Adrenal gland (tissue), 12 donors: Measurements from ENCODE around the gene ATXN1. TPM values are rescaled to one million over a fixed set of nuclear protein-coding genes. Genes with fewer than 3 reads are reported as not detected.

Experiments
- DNase-seq, 7 donors: peaks; one replicate each; pipeline ENCODE4 v3.0.0-alpha.2; 2019 to 2020
- H3K27ac ChIP-seq, 5 donors: fragments of 200-600 bp; sonication (generic) in 4 of 5; 1 replicate in 3 of 5; 2 replicates in 2 of 5; pipeline versions ENCODE4 v1.5.1 to v1.8.0; 2016 to 2020; ENCODE audit warnings: mild to moderate bottlenecking in 1 of 5
- H3K27me3 ChIP-seq: fragments of 200-600 bp; 2 replicates; pipeline ENCODE4 v1.8.0; 2021
- H3K36me3 ChIP-seq, 2 donors: fragments of 200-600 bp; replicated peaks in 1 of 2; 1 replicate in 1 of 2; 2 replicates in 1 of 2; pipeline versions ENCODE4 v1.5.1 to v1.8.0; 2018 to 2022
- H3K4me1 ChIP-seq, 2 donors: fragments of 200-600 bp; replicated peaks in 1 of 2; 1 replicate in 1 of 2; 2 replicates in 1 of 2; pipeline versions ENCODE4 v1.5.1 to v1.8.0; 2018 to 2021
- H3K4me3 ChIP-seq, 4 donors: fragments of 200-600 bp; sonication (generic) in 3 of 4; one replicate each; pipeline ENCODE4 v1.5.1; 2016 to 2018
- H3K9me3 ChIP-seq, 3 donors: fragments of 200-600 bp; sonication (generic) in 1 of 3; replicated peaks in 1 of 3; 1 replicate in 2 of 3; 2 replicates in 1 of 3; pipeline versions ENCODE4 v1.5.1 to v1.8.0; 2016 to 2021
- POLR2A ChIP-seq, 2 donors: fragments of 450-650 bp; IDR thresholded peaks; one replicate each; pipeline ENCODE4 v1.6.1; 2017; ENCODE audit warnings: antibody characterized with exemption in 2 of 2, mild to moderate bottlenecking in 2 of 2, moderate library complexity in 1 of 2
- WGBS, 4 donors: extraction: QIAGEN DNeasy Blood & Tissue Kit in 2 of 4; methylation state at CpG; one replicate each; pipeline versions ENCODE4 v1.1.5 to v1.1.7; 2013 to 2017; 5-methylcytosine and 5-hydroxymethylcytosine counted together
- intact Hi-C, 2 donors: fragments of 100-400 bp; cut with DNase I; formaldehyde crosslinking; loops; one replicate each; pipeline versions ENCODE4 v1.14.1 to v1.15.0; 2022 to 2023
- polyA plus RNA-seq, 3 donors: library from polyadenylated mRNA; stranded (reverse); fragments of 200-250 nt in 2 of 3; fragments of 350-450 nt in 1 of 3; fragmentation: Illumina TruSeq in 1 of 3; extraction: RNeasy Lipid Tissue Mini Kit (QIAGEN cat#74804) in 1 of 3; gene quantifications; one replicate each; pipeline ENCODE4 v1.2.3, GENCODE V29; 2013 to 2014
- total RNA-seq, 9 donors: library from RNA; depleted of rRNA in 4 of 9; stranded (reverse); fragments of >200 nt in 4 of 9; fragments of 120-200 nt in 1 of 9; fragmentation: NEBNext Ultra II Directional in 1 of 9; extraction: Animal tissue kit (Norgen Biotek cat#: 25700) in 1 of 9; gene quantifications; one replicate each; pipeline versions ENCODE4 v1.1.0 to v1.2.4, GENCODE V29; 2013 to 2023
- TF ChIP-seq, protein P1 (sequence below), 6 experiments: fragments of 450-650 bp in 4 of 6; fragments of 200-600 bp in 2 of 6; sonication (generic) in 1 of 6; IDR thresholded peaks; 1 replicate in 5 of 6; 2 replicates in 1 of 6; pipeline versions ENCODE4 v1.5.1 to v1.8.0; 2016 to 2021; ENCODE audit warnings: antibody characterized with exemption in 6 of 6, mild to moderate bottlenecking in 2 of 6, moderate library complexity in 1 of 6
- donor health status: healthy with polysubstance abuse.
- donor health status: Bipolar disorder and iron deficiency.
- donor health status: DM: yes; HTN: yes; CAD: no.
- donor health status: DM: no; HTN: no; CAD: no.
- donor health status: DM: no; HTN: no; CAD: no.
- donor health status: DM: yes; HTN: yes; CAD: no.

The ATXN1 gene
- total and polyA plus RNA-seq, 12 donors = 3.4 to 51.3 (median 25.4) TPM

DNA sequence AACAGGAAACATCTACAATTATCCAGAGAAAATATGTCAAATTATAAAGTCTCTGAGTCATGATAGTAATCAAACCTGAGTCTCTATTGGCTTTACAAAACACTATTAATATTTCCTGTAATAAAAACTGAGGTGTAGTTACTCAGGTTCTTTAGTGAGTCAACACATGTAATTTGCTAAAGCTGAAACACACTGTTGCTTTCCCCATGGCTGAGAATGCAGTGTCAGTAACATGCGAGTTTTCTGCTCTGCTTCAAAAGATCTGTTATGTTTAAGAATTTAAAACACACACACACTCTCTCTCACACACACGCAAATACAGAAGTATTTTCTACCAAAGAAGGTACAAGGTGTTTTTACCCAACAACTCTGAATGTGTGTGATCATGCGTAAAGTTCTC lies 38.6 kb downstream of the ATXN1 start:
- intact Hi-C loops = no loop called here
- H3K4me1 ChIP-seq = peaks cover 23 to 52% of the 10 kb centered on the region in 2 donors
- TF ChIP-seq, protein P1, sequence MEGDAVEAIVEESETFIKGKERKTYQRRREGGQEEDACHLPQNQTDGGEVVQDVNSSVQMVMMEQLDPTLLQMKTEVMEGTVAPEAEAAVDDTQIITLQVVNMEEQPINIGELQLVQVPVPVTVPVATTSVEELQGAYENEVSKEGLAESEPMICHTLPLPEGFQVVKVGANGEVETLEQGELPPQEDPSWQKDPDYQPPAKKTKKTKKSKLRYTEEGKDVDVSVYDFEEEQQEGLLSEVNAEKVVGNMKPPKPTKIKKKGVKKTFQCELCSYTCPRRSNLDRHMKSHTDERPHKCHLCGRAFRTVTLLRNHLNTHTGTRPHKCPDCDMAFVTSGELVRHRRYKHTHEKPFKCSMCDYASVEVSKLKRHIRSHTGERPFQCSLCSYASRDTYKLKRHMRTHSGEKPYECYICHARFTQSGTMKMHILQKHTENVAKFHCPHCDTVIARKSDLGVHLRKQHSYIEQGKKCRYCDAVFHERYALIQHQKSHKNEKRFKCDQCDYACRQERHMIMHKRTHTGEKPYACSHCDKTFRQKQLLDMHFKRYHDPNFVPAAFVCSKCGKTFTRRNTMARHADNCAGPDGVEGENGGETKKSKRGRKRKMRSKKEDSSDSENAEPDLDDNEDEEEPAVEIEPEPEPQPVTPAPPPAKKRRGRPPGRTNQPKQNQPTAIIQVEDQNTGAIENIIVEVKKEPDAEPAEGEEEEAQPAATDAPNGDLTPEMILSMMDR (IDR thresholded peaks at IDR 0.05) = no peak
- no peak for TF ChIP-seq POLR2A (IDR thresholded peaks at IDR 0.05)
- WGBS, 4 donors = 90 to 96% (median 94%) methylated on average over 3 of the region's 3 CpGs
- H3K27ac ChIP-seq = no peak overlapping the region
- DNase-seq = no peak
- no peaks in the 10 kb centered on the region for H3K27me3 ChIP-seq
- no peaks in the 10 kb centered on the region for H3K9me3 ChIP-seq
- H3K4me3 ChIP-seq = no peak overlapping the region
- H3K36me3 ChIP-seq = no peaks in the 10 kb centered on the region

DNA sequence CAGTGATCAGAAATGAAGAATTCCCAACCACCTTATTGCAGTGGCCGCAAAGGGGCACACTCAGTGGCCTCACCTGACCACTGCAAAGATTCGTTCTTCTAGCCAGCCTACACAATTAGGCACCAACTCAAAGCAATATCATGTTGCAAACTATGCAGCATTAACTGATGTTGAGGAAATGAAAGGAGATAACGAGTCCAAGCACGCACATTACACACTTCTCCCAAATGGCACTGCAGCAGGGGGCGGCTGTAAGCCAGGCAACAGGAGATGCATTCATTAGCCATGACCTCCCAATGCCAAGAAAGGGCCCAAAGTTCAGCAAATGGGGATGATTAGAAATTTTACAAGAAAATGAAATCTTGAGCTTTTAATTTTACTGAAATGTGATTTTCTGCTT lies 39.3 kb downstream of the ATXN1 start:
- DNase-seq = no peak
- Histone ChIP-seq H3K4me1 (peaks cover 26 to 49% of the 10 kb centered on the region in 2 donors), H3K27ac (no peak overlapping the region), H3K27me3 (no peaks in the 10 kb centered on the region), H3K9me3 (no peaks in the 10 kb centered on the region), H3K4me3 (no peak overlapping the region), H3K36me3 (no peaks in the 10 kb centered on the region)
- 91 to 95% (median 93%) methylated on average over 5 of the region's 5 CpGs for WGBS, 4 donors
- intact Hi-C loops = no loop called here
- TF ChIP-seq, protein P1 (IDR thresholded peaks at IDR 0.05) = no peak
- no peak for TF ChIP-seq POLR2A (IDR thresholded peaks at IDR 0.05)

DNA sequence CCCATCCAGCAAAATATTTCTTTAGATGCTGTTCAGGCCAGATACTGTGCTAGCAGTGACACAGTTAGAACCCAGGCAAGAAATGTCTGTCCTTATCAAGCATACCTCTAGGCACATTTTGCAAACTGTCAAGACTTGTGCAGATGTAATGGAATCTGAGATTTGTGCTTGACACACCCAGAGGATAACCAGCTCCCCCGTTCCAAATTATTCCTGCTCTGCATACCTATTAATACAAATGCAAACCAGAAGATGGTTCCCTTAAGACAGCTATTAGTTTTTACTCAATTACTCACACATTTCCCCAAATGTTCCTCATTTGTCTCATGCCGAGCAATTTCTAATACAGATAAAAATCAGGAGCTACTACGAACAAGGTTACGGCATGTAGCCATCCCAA lies 40.4 kb downstream of the ATXN1 start:
- no peak overlapping the region for H3K4me3 ChIP-seq
- DNase-seq = no peak
- no peaks in the 10 kb centered on the region for H3K9me3 ChIP-seq
- H3K4me1 ChIP-seq = peaks cover 26 to 45% of the 10 kb centered on the region in 2 donors
- no peak overlapping the region for H3K27ac ChIP-seq
- no peaks in the 10 kb centered on the region for H3K36me3 ChIP-seq
- 82 to 95% (median 94%) methylated on average over 4 of the region's 4 CpGs for WGBS, 4 donors
- intact Hi-C loops = no loop called here
- TF ChIP-seq, protein P1 (IDR thresholded peaks at IDR 0.05) = no peak
- no peaks in the 10 kb centered on the region for H3K27me3 ChIP-seq

DNA sequence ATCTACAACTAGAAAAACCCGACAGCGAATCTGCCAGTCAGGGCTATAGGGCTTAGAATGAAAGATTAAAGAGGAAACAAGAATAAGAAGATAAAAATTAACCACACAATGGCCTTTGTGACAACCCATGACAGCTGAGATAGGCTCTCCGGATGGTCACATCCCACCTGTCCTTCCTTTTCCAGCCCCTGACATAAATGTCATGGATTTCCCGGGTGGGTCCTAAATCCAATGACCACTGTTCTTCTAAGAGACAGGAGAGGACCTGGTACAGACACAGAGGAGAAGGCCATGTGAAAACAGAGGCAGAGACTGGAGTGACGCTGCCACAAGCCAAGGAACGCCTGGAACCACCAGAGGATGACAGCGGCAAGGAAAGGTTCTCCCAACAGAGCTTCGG lies 41.8 kb downstream of the ATXN1 start:
- H3K27ac ChIP-seq = no peak overlapping the region
- WGBS, 4 donors = 85 to 93% (median 89%) methylated on average over 8 of the region's 8 CpGs
- H3K27me3 ChIP-seq = no peaks in the 10 kb centered on the region
- no peak for TF ChIP-seq POLR2A (IDR thresholded peaks at IDR 0.05)
- TF ChIP-seq, protein P1 (IDR thresholded peaks at IDR 0.05) = no peak
- peaks cover 26 to 33% of the 10 kb centered on the region in 2 donors for H3K4me1 ChIP-seq
- no peaks in the 10 kb centered on the region for H3K9me3 ChIP-seq
- no peak overlapping the region for H3K4me3 ChIP-seq
- H3K36me3 ChIP-seq = no peaks in the 10 kb centered on the region
- DNase-seq = no peak
- intact Hi-C loops = no loop called here
